Neural cell (in vitro differentiated cells): ENCODE results near the gene SLC39A3. TPM values are rescaled to one million over a fixed set of nuclear protein-coding genes. Genes with fewer than 3 reads are reported as not detected.

ENCODE experiments used
- H2AFZ ChIP-seq: fragments of 200-600, 300-800 bp; sonication (generic), shearing (Covaris generic); 2 replicates; pipeline ENCODE4 v1.6.0; 2014; ENCODE audit warnings: low read depth, mild to moderate bottlenecking, antibody characterized with exemption, low read length, moderate library complexity
- H3F3A ChIP-seq: fragments of 200-600 bp; shearing (Covaris generic); 2 replicates; pipeline ENCODE4 v1.6.1; 2016; ENCODE audit warnings: mild to moderate bottlenecking, moderate library complexity, mixed read lengths, antibody characterized with exemption, low read length; ENCODE audit not compliant: insufficient read depth, poor library complexity, severe bottlenecking
- H3K27ac ChIP-seq: fragments of 200-600, 300-800 bp; sonication (generic), shearing (Covaris generic); 2 replicates; pipeline ENCODE4 v1.5.1; 2014; ENCODE audit warnings: mild to moderate bottlenecking, low read length, moderate library complexity
- H3K27me3 ChIP-seq: fragments of 300-800, 200-600 bp; sonication (generic), shearing (Covaris generic); 2 replicates; pipeline ENCODE4 v1.6.0; 2014; ENCODE audit warnings: mild to moderate bottlenecking, low read depth, low read length, moderate library complexity; ENCODE audit not compliant: insufficient read depth
- H3K36me3 ChIP-seq: fragments of 300-800, 200-600 bp; sonication (generic), shearing (Covaris generic); 2 replicates; pipeline ENCODE4 v1.5.1; 2014; ENCODE audit warnings: mild to moderate bottlenecking, antibody characterized with exemption, low read length, moderate library complexity; ENCODE audit not compliant: insufficient read depth
- H3K4me2 ChIP-seq: fragments of 300-800, 200-600 bp; sonication (generic), shearing (Covaris generic); 2 replicates; pipeline ENCODE4 v1.6.0; 2014; ENCODE audit warnings: mild to moderate bottlenecking, low read length
- H3K4me3 ChIP-seq: fragments of 300-800, 200-600 bp; sonication (generic), shearing (Covaris generic); 2 replicates; pipeline ENCODE4 v1.5.1; 2014; ENCODE audit warnings: mild to moderate bottlenecking, low read length, moderate library complexity
- H3K79me2 ChIP-seq: fragments of 200-600 bp; shearing (Covaris generic); replicated peaks from 2 replicates; pipeline ENCODE4 v1.6.0; 2014; ENCODE audit warnings: mild to moderate bottlenecking, low read length, moderate library complexity; ENCODE audit not compliant: insufficient read depth
- H3K9ac ChIP-seq: fragments of 300-800, 200-600 bp; sonication (generic), shearing (Covaris generic); 2 replicates; pipeline ENCODE4 v1.6.1; 2016; ENCODE audit warnings: mild to moderate bottlenecking, low read length, mixed read lengths
- H3K9me2 ChIP-seq: fragments of 200-600 bp; shearing (Covaris generic); 2 replicates; pipeline ENCODE4 v1.6.1; 2016; ENCODE audit warnings: mild to moderate bottlenecking, low read length, mixed read lengths; ENCODE audit not compliant: insufficient read depth
- H3K9me3 ChIP-seq: fragments of 200-600, 300-800 bp; sonication (generic), shearing (Covaris generic); 2 replicates; pipeline ENCODE4 v1.6.1; 2016; ENCODE audit warnings: mild to moderate bottlenecking, mixed run types, low read length, moderate library complexity, mixed read lengths
- H4K20me1 ChIP-seq: fragments of 200-600 bp; shearing (Covaris generic); 2 replicates; pipeline ENCODE4 v1.6.1; 2016; ENCODE audit warnings: mild to moderate bottlenecking, mixed run types; ENCODE audit not compliant: insufficient read depth
- CTCF ChIP-seq: fragments of 450-650 bp; IDR thresholded peaks from 2 replicates; pipeline ENCODE4 v1.5.1; 2014; ENCODE audit warnings: antibody characterized with exemption, mild to moderate bottlenecking, moderate library complexity; ENCODE audit not compliant: poor library complexity, severe bottlenecking
- EP300 ChIP-seq: fragments of 450-650 bp; conservative IDR thresholded peaks from 2 replicates; pipeline ENCODE4 v1.6.1; 2014; ENCODE audit warnings: antibody characterized with exemption, mild to moderate bottlenecking, moderate library complexity; ENCODE audit not compliant: poor library complexity, severe bottlenecking
- EZH2 ChIP-seq: fragments of 200-600, 300-800 bp; shearing (Covaris generic), sonication (generic); IDR thresholded peaks from 2 replicates; pipeline ENCODE4 v1.6.1; 2014; ENCODE audit warnings: antibody characterized with exemption, low read length, borderline replicate concordance, mild to moderate bottlenecking; ENCODE audit not compliant: insufficient read depth, poor library complexity, severe bottlenecking
- MXI1 ChIP-seq: fragments of 450-650 bp; conservative IDR thresholded peaks from 2 replicates; pipeline ENCODE4 v1.6.1; 2014; ENCODE audit warnings: antibody characterized with exemption, mild to moderate bottlenecking; ENCODE audit not compliant: poor library complexity, severe bottlenecking
- POLR2AphosphoS5 ChIP-seq: IDR thresholded peaks from 2 replicates; pipeline ENCODE4 v1.6.1; 2012
- RAD21 ChIP-seq: fragments of 450-650 bp; conservative IDR thresholded peaks from 2 replicates; pipeline ENCODE4 v1.6.1; 2014; ENCODE audit warnings: antibody characterized with exemption, mild to moderate bottlenecking, moderate library complexity
- SMC3 ChIP-seq: fragments of 450-650 bp; conservative IDR thresholded peaks from 2 replicates; pipeline ENCODE4 v1.6.1; 2014; ENCODE audit warnings: antibody characterized with exemption, mild to moderate bottlenecking, moderate library complexity; ENCODE audit not compliant: poor library complexity
- TAF1 ChIP-seq: IDR thresholded peaks from 2 replicates; pipeline ENCODE4 v1.6.1; 2012; ENCODE audit warnings: low read depth
- polyA minus RNA-seq: library from RNA; depleted of rRNA, polyadenylated mRNA; stranded (reverse); fragments of >200 nt; gene quantifications from 2 replicates; pipeline ENCODE4 v1.2.3, GENCODE V29; 2014
- polyA plus RNA-seq: library from polyadenylated mRNA; depleted of rRNA; stranded (reverse); fragments of >200 nt; gene quantifications from 2 replicates; pipeline ENCODE4 v1.2.3, GENCODE V29; 2014
- TF ChIP-seq, protein P1 (sequence below): IDR thresholded peaks from 2 replicates; pipeline ENCODE4 v1.6.1; 2012; ENCODE audit warnings: borderline replicate concordance

Gene SLC39A3
- polyA plus RNA-seq (56.4 and 72.8 TPM in 2 replicates), polyA minus RNA-seq (46.2 and 57.0 TPM in 2 replicates)

DNA sequence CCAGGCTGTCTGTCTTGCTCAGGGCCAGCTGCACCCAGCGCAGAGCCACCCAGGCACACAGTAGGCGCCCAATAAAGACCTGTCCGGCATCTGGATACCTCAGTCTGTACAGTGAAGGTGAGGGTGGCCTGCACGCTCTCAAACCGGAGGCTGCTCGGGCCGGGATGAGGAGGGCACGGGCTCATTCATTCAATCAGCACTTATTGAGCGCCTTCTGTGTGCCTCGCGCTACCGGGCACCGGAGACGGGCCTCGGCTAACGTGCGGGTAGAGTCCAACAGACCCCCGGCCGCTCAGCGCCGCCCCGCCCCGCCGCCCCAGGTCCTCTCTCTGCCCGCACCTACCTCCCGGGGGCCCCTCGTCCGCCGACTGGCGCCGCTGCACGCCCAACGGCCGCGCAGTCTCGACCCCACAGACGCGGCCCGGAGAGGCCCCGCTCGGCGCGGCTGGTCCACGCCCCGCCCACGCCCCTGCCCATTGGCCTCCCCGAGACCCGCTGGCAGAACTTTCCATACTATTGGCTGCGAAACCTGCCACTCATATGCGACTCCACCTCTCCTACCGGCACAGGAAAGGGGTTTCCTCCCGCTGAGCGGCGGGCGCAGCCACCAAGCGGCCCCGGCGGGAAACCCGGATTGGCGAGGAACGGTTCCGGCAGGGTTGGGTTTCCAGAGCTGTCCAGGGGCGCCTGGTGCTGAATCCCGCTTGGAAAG lies at the start of gene SLC39A3:
TSS of gene SLC39A3 (minus strand) at position 416 of the 712 bp plus-strand sequence. CDS start 2,760 bp downstream, outside the sequence.
- H4K20me1 ChIP-seq: no peaks in the 10 kb centered on the region
- H3K36me3 ChIP-seq: no peaks in the 10 kb centered on the region
- H3K4me2 ChIP-seq: peak within 1 kb of the TSS; percentile 84
- no peaks in the 10 kb centered on the region for H3K9me3 ChIP-seq
- peak within 1 kb of the TSS; percentile 85 for H2AFZ ChIP-seq
- peaks cover 6% of the 10 kb centered on the region for H3K27me3 ChIP-seq
- H3K27ac ChIP-seq: peak within 1 kb of the TSS; percentile 69
- TF ChIP-seq EZH2 (no peak), CTCF (no peak), TAF1 (peak; percentile 81), POLR2AphosphoS5 (peak; percentile 72), MXI1 (peak; percentile 66), EP300 (peak; percentile 37), SMC3 (peak; percentile 16), RAD21 (no peak)
- TF ChIP-seq, protein P1, sequence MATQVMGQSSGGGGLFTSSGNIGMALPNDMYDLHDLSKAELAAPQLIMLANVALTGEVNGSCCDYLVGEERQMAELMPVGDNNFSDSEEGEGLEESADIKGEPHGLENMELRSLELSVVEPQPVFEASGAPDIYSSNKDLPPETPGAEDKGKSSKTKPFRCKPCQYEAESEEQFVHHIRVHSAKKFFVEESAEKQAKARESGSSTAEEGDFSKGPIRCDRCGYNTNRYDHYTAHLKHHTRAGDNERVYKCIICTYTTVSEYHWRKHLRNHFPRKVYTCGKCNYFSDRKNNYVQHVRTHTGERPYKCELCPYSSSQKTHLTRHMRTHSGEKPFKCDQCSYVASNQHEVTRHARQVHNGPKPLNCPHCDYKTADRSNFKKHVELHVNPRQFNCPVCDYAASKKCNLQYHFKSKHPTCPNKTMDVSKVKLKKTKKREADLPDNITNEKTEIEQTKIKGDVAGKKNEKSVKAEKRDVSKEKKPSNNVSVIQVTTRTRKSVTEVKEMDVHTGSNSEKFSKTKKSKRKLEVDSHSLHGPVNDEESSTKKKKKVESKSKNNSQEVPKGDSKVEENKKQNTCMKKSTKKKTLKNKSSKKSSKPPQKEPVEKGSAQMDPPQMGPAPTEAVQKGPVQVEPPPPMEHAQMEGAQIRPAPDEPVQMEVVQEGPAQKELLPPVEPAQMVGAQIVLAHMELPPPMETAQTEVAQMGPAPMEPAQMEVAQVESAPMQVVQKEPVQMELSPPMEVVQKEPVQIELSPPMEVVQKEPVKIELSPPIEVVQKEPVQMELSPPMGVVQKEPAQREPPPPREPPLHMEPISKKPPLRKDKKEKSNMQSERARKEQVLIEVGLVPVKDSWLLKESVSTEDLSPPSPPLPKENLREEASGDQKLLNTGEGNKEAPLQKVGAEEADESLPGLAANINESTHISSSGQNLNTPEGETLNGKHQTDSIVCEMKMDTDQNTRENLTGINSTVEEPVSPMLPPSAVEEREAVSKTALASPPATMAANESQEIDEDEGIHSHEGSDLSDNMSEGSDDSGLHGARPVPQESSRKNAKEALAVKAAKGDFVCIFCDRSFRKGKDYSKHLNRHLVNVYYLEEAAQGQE: peak; percentile 98
- H3K4me3 ChIP-seq: peak within 1 kb of the TSS; percentile 92
- H3F3A ChIP-seq: no peaks in the 10 kb centered on the region
- peak within 1 kb of the TSS; percentile 75 for H3K9ac ChIP-seq
- H3K9me2 ChIP-seq: no peaks in the 10 kb centered on the region
- peaks cover 7% of the 10 kb centered on the region for H3K79me2 ChIP-seq

- no peak overlapping the region for H2AFZ ChIP-seq
- no peaks in the 10 kb centered on the region for H3K27me3 ChIP-seq
- H4K20me1 ChIP-seq: no peaks in the 10 kb centered on the region
- peaks cover 23% of the 10 kb centered on the region for H3K79me2 ChIP-seq
- H3K27ac ChIP-seq: no peak overlapping the region
- no peak overlapping the region for H3K4me3 ChIP-seq
- H3K4me2 ChIP-seq: no peak overlapping the region
- H3K36me3 ChIP-seq: no peaks in the 10 kb centered on the region
- H3K9me2 ChIP-seq: no peaks in the 10 kb centered on the region
- H3K9ac ChIP-seq: no peak overlapping the region
- TF ChIP-seq CTCF (no peak), MXI1 (no peak), RAD21 (no peak), TAF1 (no peak), POLR2AphosphoS5 (no peak), SMC3 (no peak), EP300 (no peak), EZH2 (no peak)
- TF ChIP-seq, protein P1: no peak
- no peaks in the 10 kb centered on the region for H3K9me3 ChIP-seq
- H3F3A ChIP-seq: peaks cover 9% of the 10 kb centered on the region
Observed at GRCh38 chr19:2788237-2788636, 48.4 kb upstream of the SLC39A3 start.
